Activated T-cell treated with anti-CD3 and anti-CD28 coated beads for 48 hours (primary cell): Measurements from ENCODE around the gene SPATA24.
"Not testable (repeated sequence)": the region's sequence is repeated elsewhere in the genome, so short reads cannot be mapped to it uniquely, and the experiment has no call there.

Source experiments
- DNase-seq: peaks from one replicate; pipeline ENCODE4 v3.0.0-alpha.2; 2020; ENCODE audit warnings: low read depth

Gene SPATA24, protein sequence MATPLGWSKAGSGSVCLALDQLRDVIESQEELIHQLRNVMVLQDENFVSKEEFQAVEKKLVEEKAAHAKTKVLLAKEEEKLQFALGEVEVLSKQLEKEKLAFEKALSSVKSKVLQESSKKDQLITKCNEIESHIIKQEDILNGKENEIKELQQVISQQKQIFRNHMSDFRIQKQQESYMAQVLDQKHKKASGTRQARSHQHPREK

DNA sequence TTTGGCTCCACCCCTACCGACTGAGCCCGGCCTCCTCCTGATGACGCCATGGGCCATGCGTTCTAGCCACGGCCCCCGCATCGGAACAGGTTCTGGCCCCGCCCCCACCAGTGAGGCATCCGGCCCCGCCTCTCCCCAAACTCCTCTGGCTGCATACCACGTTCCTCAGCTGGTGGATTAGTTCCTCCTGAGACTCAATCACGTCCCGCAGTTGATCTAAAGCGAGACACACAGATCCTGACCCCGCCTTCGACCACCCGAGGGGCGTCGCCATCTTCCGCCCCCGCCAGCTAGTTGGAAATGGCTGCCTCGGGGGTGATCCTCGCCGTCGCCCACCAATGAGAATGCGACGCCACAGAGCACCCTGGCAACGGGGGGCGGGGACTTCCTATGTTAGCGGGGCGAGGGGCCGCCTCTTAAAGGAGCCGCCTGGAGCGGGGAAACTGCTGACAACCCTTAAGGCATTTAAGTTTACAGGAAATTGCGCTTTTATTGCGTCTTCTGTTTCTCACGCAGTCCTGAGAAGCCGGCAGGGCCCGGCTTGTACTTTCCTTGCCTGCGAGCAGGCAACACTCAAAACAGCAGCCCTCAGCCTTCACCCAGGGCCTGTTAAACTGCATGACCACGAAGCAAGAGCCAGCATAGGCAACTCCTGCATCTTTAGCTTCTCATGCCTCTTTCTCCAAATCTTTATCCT is at the start of gene SPATA24:
Gene SPATA24, minus strand, starts transcription at position 303 of the 697 bp plus-strand sequence. Its CDS starts 29 bp downstream, at position 274.
- peak; percentile 97 for DNase-seq

DNA sequence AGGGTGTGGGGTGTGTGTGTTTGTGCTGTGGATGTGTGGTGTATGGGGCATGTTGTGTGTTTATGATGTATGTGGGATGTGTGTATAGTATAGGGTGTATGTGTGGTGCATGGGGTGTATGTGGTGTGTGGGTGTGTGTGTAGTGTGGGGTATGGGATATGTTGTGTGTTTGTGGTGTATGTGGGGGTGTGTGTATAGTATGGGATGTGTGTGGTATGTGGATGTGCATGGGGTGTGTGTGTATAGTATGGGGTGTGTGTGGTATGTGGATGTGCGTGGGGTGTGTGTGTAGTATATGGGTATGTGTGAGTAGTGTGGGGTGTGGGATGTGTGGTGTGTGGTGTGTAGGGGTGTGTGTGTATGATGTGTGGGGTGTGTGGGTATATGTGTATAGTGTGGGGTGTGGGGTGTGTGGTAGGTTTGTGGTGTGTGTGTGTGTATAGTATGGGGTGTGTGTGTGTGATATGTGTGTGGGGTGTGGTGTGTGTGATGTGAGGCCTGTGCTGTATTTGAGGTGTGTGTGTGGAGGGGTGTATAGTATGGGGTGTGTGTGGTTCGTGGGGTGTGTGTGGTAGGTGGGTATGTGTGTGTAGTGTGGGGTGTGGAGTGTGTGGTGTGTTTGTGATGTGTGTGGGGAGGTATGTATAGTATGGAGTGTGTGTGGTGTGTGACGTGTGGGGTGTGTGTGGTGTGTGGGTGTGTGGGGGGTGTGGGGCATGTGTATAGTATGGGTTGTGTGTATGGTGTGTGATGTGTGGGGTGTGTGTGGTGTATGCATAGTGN is 48.2 kb upstream of the SPATA24 start:
- DNase-seq, result no peak

DNA sequence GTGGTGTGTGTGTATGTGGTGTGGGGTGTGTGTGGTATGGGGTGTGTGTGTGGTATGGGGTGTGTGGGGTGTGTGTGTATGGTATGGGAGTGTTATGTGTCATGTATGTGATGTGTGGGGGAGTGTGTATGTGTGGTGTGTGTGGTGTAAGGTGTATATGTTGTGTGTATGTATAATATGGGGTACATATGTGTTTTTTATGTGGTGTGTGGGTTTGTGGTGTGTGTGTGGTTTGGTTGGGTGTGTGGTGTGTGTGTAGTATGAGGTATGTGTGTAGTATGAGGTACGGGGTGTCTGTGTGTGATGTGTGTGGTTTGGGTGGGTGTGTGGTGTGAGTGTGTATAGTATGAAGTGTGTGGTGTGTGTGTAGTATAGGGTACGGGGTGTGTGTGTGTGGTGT is 47.3 kb upstream of the SPATA24 start:
- DNase-seq, result no peak

DNA sequence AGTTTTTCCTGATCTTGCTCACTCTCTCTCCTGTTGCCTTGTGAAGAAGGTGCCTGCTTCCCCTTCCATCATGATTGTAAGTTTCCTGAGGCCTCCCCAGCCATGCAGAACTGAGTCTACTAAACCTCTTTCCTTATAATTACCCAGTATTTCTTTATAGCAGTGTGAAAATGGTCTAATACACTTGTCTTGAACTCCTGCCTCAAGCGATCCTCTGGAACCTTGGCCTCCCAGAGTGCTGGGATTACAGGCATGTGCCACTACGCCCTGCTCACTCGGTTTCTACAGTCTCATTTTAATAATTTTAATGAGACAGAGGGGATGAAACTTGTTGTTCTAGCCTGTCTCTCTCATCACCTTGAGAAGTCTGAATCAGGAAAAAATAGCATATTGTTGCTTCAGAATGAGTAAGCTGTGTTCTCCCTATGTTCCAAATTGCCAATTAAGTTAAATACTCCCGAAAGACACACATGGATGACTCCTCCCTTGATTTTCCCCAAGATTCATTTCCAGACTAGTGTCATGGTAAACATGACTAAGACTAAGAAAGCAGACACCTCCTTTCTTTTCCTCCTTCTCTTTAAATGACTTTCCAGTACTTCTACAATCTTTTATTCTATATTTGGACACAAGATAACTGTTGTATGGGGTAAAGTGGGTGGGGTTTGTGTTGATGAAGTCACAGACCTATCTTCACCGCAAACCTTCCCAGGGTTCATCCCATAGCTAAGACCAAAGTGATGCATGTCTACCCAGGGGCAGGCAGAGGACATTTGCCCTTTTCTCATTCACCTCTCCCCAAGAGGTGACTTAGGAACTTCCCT is 43.3 kb upstream of the SPATA24 start:
- no peak for DNase-seq

DNA sequence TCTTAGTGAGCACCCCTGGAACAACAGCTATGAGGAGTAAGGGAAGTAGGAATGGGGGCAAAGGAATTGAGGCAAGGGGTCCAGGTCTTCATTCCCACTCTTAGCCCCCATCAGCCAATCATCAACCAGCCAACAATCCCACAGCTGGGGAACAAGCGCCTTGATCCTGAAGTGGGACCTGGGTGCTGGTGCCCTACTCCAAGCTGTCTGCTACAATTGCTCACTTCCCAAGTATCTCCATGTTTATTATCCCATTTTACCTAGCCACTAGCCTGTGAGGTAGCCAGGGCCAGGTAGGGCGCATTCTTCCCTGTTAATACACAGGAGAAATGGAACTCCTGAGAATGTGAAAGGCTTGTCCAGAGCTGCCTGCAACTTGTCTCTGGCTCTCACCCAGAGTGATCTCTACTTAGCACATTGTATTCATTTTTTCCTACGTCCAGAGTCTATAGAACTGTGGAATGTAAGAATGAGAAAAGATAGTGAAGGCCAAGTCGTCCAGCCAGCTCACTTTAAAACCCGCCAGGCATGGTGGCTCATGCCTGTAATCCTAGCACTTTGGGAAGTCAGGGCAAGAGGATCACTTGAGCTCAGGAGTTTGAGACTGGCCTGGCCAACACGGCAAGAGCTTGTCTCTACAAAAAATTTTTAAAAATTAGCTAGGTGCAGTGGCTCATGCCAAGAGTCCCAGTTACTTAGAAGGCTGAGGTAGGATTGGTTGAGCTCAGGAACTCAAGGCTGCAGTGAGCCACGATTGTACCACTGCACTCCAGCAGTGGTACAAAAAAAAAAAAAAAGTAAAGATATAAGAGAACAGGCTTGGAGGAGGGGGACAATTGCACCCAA is 41.7 kb upstream of the SPATA24 start:
- DNase-seq, result no peak

DNA sequence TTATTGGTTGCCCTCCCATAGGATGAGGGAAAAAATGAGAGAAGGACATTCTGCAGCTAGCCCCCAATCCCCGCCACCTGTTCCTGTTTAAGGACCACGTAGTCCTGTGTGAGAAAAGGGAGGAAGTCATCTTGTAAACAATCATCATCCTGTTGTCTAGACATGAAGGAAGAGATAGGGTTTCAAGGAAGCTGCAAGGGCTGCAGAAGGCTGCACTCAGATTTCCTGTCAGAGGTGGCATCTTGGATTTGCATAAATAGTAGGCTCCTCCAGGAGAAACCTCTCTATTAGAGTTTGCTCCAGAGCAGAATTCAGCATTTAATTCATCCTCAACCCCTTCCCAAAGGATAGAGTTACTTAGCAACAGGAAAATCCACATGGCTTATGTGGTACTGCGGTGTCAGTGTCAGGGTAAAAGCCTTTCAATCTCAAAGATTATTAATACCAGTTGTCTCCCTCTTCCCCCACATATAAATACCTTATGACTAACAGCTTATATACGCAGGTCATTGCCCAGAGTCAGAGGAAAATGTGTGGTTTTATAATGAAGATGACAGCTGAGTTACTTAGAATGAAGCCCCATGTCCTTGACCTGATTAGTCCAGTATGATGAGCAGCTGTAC is 40.1 kb upstream of the SPATA24 start:
- DNase-seq, result no peak

DNA sequence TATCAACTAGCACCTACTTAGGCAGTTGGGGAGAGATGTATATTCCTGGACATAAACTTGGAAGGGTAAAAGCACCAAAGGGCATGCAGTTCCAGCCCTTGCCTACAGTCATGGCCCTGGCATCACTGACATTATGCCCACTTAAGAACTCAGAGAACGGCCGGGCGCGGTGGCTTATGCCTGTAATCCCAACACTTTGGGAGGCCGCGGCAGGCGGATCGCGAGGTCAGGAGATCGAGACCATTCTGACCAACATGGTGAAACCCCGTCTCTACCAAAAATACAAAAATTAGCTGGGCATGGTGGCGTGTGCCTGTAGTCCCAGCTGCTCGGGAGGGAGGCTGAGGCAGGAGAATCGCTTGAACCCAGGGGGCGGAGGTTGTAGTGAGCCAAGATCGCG is 36.5 kb upstream of the SPATA24 start:
- not testable (repeated sequence) for DNase-seq

DNA sequence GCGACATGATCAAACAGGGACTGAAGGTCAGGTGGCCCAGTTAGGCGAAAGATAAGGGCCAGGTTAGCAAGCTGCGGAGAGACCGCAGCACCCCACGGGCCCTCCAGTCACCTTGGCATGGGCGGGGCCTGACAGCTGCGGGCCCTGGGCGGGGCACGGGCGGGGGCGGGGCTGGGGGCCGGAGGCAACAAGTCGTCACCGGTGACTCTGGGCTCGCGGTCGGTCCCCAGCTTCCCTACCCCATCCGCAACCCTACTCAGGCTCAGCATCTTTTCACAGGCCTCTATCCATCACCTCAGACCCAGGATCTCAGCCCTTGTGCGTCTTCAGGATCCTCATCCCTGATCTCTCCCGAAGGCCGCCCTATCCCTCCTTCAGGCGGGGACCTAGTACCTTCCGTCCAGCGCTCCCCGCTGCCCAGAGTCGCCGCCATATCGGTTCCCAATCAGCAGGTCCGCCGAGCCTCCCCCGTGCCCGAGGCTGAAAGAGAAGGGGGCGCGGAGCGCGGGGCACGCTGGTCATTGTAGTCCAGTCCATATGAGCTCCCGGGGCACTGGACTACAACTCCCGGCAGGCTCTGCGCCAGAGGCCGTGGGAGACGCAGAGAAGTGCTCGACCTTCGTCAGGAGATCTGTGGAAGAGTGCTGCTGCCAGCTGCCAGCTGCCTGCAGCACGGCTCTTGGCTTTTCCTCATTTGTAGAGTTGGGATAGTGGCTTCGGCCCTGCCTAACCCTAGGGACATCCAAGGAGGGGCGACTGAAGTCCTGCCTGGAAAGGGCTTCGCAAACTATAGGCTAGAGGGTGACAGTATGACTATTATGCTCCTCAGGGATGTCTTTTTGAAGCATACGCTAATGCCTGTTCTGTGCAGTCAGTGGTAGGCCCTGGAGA is 35.4 kb upstream of the SPATA24 start, which contains the start of gene DNAJC18:
Gene DNAJC18, minus strand, starts transcription at position 513 of the 891 bp plus-strand sequence. Its CDS starts 80 bp downstream, at position 433.
- DNase-seq, result peak; percentile 90

DNA sequence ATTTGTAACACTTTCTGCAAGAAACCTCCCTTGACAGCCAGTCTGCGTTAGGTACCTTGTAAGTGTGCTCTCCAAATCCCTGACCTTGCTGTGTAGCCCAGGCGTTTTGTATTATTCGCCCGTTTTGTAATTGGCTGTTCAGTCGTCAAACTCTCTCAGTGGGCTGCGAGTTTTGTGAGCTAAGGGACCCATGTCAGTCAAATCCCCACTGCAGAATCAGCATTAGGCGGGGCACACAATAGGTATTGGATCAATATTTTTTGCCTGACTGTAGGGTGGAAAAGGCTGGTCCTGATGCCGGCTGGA is 34.8 kb upstream of the SPATA24 start:
- DNase-seq, result no peak

DNA sequence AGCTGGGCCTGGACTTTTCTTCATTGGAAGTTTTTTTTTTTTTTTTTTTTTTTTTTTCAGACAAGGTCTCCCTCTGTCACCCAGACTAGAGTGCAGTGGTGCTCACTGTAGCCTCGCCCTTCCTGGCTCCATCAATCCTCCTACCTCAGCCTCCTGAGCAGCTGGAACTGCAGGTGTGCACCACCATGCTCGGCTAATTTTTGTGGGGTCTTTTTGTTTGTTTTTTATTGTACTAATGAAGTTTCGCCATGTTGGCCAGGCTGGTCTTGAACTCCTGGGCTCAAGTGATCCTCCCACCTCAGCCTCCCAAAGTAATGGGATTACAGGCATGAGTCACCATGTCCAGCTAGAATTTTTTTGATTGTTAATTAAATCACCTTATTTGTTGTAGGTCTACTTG is 31.8 kb upstream of the SPATA24 start:
- DNase-seq, result no peak

DNA sequence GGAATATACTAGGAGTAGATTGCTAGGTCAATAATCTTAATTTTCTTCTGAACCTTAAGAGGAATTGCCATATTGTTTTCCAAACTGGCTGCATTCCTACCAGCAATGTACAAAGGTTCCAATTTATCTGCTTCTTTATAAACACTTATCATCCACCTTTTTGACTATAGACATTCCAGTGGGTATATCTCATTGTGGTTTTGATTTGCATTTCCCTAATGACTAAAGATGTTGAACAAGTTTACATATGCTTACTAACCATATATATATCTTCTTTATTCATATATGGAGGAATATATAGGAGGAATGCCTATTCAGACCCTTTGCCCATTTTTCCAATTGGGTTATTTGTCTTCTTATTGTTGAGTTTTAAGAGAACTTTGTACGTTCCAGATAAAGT is 27.8 kb upstream of the SPATA24 start:
- DNase-seq, result no peak

DNA sequence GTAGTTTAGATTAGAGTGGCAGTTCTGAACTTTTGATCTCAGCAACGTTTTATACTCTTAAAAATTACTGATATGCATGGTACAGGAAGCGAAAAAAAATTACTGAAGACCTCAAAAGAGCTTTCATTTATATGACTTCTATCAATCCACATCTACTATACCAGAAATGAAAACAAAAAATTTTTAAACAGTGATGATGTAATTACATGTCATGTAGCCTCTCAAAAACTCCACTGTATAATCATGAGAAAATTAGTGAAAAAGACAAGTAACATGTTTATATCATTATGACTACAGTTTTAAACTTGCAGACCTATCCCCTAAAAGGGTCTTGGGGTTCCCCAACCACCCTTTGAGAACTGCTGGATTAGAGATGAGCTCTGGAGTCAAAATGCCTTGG is 26.1 kb upstream of the SPATA24 start:
- no peak for DNase-seq

DNA sequence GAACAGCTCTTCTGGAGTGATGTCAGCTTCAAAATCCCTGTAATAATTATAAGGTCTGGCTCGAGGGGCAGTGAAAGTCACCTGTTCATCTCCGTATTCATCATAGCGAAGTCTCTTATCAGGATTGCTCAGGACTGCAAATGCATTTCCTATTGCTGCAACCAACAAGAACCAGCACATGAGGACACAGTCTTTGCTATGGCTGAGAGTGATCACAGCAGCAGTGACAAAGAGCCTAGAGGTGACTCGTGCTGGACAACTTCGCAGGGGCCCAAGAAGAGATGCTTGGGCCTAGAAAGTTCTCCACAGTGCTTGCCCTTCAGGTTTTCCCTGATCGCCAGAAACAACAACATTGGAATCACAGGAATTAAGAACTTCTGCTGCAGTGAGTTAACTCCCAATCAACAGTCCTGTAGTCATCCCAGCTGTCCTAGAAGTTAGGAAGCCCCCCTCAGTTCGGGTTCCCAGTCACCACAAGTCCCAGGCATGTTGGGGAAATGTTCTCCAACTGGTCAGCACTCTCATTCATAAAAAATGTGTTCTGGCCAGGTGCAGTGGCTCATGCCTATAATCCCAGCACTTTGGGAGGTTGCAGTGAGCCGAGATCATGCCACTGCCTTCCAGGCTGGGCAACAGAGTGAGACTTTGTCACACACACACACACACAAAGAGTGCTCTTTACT is 22.5 kb upstream of the SPATA24 start:
- DNase-seq, result no peak

DNA sequence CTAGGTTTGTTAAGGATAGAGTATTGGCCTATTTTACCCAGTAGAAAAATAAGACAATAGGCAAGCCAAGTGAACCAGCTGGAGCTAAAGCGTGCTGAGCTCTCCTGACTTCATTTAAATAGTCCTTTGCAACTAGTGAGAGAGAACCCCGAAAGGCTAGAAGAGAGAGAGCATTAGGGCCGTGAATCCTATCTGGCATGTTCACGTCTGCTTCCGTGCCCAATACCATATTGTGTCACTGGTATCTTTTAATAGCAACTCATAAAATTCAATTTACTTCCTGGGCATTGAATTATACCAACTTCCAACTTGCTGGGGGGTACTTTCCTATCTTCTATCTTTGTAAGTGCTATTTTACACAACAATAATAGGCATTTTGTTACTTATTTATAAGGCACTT is 21.6 kb upstream of the SPATA24 start:
- DNase-seq, result no peak

DNA sequence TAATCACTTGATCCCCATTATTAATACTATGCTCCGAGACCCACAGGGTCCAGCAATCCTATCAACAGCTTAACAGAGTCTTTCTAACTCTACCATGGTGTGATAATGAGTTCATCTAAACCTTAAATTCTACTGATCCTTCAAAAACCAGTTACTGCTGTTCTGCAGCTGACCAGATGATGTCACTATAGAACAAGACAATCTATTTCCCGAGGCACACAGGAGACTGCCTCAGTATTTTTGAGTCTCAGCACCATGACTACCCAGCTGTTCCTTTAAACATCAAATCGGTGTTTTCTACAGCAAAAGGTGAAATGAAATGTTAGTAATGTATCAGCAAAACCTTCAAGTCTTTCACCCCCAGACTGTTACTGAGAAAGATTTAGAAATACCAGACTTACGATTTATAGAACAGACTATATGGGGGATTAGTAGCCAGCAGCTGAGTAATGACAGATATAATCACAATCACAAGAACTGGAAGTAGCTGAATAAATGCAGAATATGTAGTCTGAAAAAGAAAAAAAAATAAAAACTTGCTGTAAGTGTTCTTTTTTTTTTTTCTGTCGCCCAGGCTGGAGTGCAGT is 18.5 kb upstream of the SPATA24 start:
- DNase-seq, result no peak

DNA sequence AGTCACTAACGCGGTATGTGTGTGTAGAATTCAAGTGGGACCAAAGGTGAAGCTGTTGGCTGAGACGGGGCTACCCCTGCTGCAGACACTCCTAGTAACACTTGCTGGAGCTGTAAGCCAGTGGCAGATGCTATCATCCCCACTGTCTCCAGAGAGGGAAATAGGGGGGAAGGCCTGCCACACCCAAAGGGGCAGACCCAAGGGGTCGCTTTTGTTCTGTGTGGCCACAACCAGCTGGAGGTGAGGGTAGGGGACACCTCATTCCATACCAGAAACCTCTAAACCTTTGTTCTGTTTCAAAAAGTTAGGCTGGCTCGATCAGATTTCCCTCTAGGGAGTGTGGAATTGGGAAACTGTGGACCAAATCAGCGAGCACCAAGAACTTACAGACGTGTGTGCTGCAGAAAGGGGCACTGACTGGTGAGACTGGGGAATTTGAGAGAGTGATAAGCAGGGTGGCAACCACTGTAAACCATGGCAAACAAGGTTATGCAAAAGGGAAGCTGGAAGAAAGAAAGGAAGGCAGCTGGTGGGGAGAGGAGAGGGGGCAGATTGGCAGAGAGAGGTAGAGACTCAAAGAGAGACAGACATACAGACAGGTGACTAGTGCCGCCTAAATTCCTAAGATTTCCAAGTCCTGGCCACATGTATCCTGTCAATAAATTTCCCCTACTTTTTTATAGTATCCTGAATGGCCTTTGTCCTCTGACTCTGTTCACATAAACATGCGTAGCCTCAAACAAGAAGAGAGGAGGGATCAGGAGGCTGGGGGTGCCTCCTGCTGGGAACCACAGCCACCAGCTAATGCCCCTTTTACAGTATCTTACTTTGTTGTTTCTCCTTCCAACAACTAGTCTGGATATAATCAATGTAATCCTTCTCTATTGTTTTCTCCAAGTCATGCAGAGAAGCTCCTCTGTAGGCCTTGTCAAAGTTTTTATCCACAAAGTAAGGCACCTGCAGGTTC is 15.6 kb upstream of the SPATA24 start:
- no peak for DNase-seq

DNA sequence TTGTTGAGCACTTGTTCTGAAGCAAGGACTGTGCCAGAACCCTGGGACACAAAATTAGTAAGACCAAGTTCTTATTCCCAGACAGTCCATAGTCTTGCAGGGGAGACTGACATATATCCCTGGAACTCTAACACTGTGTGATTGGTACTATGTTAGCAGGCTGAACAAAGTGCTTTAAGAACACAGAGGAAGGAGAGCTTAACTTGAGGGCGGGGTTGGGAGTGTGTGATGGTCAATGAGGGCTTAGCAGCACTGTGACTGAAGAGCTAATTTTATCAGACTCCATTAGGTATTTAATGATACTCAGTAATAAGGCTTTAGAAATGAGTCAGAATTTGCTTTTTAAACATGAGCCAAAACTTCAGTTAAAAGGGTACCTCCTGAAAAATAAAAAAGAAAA is 14.9 kb upstream of the SPATA24 start:
- DNase-seq, result no peak

DNA sequence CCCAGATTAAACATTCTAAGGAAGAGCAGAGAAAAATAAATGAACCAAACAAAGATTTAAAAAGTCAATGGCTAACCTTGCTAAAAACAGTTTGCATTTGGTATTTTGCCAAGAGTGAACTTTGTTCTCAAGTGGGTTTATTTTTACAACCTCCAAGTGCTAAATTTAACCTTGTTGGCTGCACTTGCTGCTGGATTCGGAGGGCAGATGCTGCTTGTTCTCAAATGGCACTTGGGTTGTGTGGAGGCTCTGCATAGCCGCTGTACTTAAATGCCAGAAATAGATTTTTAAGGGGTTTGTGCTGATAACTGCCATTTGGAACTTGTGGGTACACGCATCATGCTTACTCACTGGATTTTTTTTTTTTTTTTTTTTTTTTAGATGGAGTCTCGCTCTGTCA is 13.3 kb upstream of the SPATA24 start:
- DNase-seq, result no peak
